HG03103 (cell line): ENCODE data around the gene CFAP61.
"Not testable (repeated sequence)": the region's sequence is repeated elsewhere in the genome, so short reads cannot be mapped to it uniquely, and the experiment has no call there.

Source experiments
- ATAC-seq: cut with Tn5 transposase; IDR thresholded peaks from one replicate; pipeline ENCODE4 v1.9.1; 2021; ENCODE audit warnings: low read depth; ENCODE audit not compliant: unreplicated experiment

The CFAP61 gene, protein sequence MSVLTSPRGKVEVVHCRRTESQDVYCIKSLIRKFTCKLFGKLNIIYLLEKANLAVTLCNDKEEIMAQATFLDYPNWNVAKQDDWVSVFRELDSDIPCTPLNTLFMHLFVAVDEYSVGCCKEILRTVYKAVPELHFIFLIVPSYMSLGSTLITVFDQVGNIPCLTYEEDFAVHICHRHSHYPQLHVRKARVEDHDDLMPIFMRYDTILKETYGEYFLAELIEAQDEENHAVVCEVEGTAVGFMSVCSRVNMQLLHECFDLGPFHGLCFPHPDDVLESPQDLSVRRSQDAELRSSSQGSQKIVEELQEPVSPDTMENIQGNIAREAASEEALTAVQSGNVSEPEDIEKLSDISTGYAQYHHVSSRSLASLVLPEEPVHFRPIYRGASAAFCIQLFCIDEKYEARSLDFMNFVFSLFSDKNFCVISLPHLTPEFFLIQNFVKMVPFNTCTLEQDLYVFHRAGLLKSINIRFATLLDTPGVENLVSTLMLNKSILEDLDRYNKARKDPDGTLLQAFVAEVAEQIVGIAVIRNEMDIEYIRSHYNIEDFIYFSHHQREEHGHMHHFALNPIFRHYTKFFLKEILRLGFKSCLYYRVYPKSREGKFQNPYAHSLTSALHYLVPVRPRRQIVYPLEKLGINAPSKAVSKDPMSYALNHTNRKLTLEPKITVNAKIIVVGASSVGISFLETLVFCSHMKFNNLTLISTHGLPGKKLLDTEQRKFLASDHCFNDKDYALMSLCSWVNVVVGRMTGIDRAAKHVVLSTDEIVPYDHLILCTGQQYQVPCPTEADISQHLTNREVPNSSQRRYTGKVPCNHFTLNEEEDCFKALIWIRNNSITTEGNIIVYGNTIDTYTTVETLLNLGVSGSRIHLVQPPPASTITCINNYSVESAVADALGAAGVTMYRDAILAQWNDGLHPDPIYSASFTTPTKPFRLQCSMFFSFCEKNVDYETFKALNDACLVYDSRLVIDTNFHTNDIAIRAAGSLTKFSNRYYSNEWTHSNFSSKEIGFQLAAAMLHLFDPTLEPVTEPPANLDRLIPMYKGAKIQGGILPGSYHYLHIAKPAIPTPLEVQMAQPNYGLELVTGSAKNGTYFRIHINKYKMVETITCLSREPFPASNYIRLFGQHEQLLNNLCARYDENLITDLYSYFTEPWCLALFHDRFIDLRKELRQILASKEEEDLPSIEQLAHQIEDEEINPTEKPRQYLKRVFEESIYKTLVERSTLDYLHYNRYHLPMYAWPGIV

DNA sequence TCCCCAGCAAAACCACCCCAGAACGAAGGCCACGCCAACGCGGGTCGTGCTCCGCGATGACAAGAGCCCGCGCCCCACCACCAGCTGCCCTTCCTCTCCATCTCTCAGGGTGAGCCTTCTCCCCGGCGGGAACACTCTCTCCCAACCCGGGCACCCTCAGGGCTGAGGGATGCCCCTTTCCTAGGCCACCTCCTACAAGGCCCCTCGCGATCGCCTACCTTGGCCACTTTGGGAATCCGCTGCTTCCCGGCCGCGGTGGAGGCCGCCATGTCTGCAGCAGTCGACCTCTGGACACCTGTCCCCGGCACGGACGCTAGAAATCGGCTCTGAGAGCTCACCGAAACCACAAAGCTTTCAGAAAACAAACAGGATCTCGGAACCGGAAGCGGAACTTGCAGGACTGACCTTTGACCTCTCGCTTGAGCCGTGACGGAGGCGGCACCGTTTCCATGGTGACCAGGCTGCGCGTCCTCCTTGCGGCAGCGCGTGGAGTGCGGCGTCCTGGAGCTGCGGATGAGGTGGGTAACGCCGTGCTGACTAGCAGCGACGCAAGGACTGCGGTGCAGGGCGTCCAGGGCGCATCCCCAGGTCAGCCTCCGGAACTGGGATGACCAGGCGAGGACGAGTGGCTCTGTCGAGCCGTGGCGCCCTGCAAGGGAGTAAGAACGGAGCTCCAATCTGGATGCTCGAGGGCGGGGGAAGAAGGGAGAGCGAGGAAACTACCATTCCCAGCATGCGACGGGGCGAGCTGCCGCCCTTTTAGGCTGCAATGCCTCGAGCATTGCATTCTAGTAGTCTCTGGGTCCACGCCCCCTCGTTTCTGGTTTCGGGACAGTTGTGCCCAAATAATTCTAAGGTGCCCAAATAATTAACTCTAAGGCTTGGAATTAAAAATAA lies at the start of gene CFAP61, which contains the start of gene CRNKL1:
Gene CFAP61 (plus strand): TSS at position 459 of the 897 bp plus-strand sequence. CDS start 4,122 bp downstream, outside the sequence.
Gene CRNKL1 (minus strand): TSS at position 393 of the 897 bp plus-strand sequence. CDS start 124 bp downstream, at position 269.
- ATAC-seq: peak; percentile 91

- ATAC-seq: no peak
These were observed 49.0 kb upstream of the CFAP61 start for GRCh38 chr20:20003031-20003954.

DNA sequence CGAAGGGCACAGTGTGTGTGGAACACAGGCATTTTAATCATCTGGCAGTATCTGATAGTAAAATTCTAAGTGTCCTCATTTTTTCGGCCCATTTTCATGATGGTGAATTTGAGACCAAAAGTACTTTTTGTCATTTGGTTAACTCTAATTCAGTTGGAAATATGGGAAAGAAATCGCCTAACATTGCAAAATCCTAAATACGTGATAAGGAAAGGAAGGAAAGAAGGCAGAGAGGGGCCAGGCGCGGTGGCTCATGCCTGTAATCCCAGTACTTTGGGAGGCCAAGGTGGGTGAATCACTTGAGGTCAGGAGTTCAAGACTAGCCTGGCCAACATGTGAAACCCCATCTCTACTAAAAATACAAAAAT lies 48.4 kb upstream of the CFAP61 start:
- not testable (repeated sequence) for ATAC-seq

GRCh38 chr20:20005342-20005741 lies 47.0 kb upstream of the CFAP61 start:
- ATAC-seq: no peak

- no peak for ATAC-seq
These were observed 42.5 kb upstream of the CFAP61 start for GRCh38 chr20:20009784-20010253.

DNA sequence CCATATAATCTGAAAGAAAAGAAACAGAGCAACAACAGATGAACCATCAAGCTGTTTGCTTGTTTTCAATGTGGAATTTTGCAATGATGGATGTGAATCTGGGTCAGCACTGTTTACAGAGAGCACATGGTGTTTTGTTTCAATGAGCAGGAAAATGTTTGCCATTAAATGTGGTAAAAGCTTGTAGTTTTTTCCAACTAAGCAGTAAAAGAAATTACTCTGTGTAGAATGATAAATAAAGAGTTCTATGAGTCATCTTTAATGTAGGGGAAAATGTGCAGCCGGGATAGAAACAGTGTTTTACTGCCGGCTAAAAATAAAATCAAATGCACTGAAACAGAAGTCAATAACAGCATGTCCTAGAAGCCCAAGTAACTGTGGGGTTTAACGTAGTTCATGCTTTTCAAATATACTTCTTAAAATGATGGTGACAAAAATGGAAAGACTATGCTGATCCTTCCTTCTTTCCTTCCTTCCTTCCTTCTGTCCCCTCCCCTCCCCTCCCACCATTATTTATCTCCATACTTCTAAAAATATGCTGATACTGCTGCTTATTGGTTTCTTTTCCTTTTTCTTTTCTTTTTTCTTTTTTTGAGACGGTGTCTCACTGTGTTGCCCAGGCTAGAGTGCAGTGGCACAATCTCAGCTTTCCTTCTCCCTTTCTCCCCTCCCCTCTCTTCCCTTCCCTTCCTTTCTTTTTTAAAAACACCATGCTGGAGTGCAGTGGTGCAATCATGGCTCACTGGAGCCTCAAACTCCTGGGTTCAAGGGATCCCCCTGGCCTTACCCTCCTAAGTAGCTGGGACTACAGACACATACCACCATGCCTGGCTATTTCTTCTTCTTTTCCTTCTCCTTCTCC lies 41.5 kb upstream of the CFAP61 start:
- no peak for ATAC-seq

DNA sequence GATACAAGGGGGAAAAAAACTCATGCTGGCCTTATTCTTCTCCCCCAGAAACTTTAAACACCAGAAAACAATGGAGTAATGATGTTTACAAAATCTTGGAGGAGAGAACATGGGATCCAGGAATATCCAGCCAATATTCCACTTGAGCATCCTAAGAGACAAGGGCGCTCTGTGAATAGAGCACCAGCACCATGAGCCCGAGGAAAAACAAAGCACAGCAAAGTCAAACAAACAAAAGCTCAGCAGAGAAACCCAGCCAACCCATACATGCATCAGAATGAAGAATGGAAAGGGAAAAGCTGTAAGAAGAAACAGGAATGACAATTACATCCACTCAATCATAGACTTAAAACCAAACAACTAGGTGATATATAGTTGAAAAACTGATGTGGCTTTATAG lies 39.8 kb upstream of the CFAP61 start:
- no peak for ATAC-seq

- no peak for ATAC-seq
These were observed 37.7 kb upstream of the CFAP61 start for GRCh38 chr20:20014659-20015058.

DNA sequence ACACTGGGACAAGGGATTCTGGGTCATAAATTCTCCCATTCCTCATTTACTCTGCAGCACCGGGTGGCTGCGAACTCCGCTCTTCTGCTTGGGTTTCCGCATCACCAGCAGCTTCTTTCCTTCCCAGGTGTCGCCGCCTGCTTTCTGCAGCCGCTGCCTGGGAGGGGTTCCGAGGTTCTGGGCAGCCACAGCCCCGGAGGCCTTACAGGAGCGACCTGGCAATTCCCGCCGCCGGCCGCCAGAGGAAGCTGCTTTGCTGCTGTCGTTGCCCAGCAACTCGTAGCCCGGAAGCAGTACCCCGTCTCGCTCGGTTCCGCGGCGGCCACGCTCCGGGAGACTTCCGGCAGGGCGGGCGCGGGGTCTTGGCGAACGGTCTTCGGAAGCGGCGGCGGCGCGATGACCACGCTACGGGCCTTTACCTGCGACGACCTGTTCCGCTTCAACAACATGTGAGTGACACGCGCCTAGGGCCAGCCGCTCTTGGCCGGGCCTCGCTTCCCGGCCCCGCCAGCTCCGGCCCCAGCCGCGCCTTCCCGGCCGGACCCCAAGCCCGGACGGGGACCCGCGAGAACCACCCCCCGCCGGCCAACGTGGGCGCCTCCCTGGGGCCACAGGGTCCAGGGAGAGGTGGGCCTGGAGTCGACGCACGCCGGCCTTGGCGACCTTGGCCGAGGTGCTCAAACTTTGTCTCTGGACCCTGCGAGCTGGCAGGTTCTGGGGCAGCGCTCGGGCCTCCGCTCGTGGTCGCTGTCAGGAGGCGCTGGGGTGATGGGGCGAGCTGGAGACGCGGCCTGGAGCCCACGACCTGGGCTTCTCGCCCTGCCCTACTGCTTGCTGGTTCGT lies 35.1 kb upstream of the CFAP61 start, which contains the start of gene NAA20:
Gene NAA20 (plus strand): TSS at position 362 of the 843 bp plus-strand sequence. CDS start 35 bp downstream, at position 397.
- ATAC-seq: peak; percentile 98

DNA sequence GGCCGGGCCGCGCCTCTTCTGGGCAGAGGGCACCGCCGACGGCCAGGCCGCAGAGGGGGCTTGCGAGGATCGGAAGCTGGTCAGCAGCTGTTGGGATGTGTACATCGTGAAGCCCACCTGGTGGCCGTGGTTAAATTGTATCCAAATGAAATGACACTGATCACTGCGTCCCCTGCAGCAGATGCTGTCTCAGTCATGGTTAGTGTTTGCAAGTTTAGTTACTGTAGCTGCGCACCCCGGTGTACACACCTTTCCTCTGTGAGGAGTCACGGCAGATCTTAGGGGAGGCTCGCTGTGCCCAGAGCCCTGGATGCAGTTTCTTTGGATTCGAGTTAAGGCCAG lies 34.5 kb upstream of the CFAP61 start:
- peak; percentile 2 for ATAC-seq

DNA sequence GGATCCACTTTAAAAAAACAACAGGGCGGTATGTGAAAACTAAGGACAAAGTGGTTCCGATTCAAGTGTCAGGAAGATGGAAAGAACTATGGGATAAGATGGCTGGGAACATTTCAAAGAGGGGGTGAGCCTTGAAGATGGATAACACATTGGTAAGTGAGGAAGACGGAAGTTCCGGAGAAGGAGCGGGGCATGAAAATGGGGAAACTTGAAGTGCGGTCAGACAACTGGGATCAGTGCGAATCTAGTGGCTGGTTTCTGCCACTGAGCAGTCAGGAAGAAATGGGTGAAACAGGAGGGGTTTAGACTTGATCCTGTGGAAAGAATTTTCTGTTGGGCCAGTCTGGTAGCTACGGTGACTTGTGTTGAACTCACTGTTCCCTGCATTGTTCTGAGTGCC lies 34.0 kb upstream of the CFAP61 start:
- ATAC-seq: no peak

- ATAC-seq: no peak
These were observed 33.2 kb upstream of the CFAP61 start for GRCh38 chr20:20019123-20019522.

GRCh38 chr20:20020908-20021307 lies 31.4 kb upstream of the CFAP61 start:
- no peak for ATAC-seq

- no peak for ATAC-seq
These were observed 30.5 kb upstream of the CFAP61 start for GRCh38 chr20:20021835-20022234.

GRCh38 chr20:20022498-20022897 lies 29.8 kb upstream of the CFAP61 start:
- peak; percentile 61 for ATAC-seq

GRCh38 chr20:20023395-20023794 lies 28.9 kb upstream of the CFAP61 start:
- ATAC-seq: no peak

DNA sequence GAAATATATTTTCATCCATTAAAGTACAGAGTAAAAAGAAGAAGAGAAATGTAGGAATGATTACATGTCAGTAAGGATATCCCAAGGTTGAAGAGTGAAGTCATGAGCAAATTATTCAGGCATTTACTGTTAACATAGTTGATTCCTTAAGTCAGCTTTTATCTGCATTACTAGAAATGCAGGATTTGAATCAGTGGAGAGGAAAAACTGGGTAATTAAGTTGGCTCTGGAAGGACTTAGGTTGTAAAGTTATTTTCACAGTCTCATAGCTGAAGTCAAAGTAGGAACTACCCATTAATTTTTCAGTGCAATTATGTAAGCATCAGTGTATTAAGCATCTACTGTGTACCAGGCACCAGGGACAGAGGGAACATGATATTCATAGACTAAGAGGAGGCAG lies 27.4 kb upstream of the CFAP61 start:
- ATAC-seq: no peak
